Measurements from ENCODE around the gene CACNB4. TPM values are rescaled to one million over a fixed set of nuclear protein-coding genes. Genes with fewer than 3 reads are reported as not detected.
"Not testable (repeated sequence)": the region's sequence is repeated elsewhere in the genome, so short reads cannot be mapped to it uniquely, and the experiment has no call there.

The CACNB4 gene
- total RNA-seq, 1 experiment from 2014 or later = 0.79 TPM

DNA sequence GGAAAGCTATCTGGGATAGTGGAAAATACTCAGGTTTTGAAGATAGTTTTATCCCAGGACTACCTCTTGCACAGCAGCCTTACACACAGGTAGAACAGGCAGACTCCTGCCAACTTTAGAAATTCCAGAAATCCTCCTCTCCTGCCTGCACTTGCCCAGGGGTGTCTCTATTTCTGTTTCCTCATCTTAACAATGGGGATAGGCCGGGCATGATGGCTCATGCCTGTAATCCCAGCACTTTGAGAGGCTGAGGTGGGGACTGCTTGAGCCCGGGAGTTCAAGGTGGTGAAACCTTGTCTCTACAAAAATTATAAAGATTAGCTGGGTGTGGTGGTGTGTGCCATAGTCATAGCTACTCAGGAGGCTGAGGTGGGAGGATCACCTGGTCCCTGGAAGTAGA is 153.7 kb downstream of the CACNB4 start:
- DNase-seq (ENCODE audit: low spot score) = no peak

- no peak for DNase-seq (ENCODE audit: low spot score)
Observed at GRCh38 chr2:151943461-151943860, 155.4 kb downstream of the CACNB4 start.

DNA sequence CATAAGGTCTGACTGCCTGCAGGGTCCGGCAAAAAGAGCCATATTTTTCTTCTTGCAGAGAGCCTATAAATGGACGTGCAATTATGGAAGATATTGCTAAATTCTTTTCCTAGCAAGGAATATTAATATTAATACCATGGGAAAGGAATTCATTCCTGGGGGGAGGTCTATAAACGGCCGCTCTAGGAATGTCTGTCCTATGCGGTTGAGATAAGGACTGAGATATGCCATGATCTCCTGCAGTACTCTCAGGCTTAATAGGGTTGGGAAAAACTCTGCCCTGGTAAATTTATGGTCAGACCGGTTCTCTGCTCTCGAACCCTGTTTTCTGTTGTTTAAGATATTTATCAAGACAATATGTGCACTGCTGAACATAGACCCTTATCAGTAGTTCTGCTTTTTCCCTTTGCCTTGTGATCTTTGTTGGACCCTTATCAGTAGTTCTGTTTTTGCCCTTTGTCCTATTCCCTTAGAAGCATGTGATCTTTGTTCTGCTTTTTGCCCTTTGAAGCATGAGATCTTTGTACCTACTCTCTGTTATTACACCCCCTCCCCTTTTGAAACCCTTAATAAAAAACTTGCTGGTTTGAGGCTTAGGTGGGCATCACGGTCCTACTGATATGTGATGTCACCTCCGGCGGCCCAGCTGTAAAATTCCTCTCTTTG is 156.2 kb downstream of the CACNB4 start:
- not testable (repeated sequence) for DNase-seq (ENCODE audit: low spot score)

DNA sequence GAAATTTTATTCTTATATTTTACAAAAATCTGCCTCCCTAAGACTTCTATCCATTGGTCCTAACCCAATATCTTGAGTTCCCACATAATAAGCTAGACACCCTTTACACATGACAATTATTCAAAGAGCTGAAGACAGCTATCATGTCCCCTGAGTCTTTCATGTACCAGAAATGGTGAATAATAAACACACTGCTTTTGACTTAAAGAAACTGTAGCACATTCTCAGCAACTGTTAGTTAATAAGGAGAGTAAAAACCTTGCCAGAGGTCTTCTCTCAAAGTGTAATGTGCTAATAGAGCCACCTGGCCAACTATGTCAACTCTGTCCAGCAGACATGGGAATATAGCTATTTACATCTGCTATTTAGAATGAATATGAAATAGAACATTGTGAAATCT is 160.9 kb downstream of the CACNB4 start:
- no peak for DNase-seq (ENCODE audit: low spot score)

- DNase-seq (ENCODE audit: low spot score) = no peak
Observed at GRCh38 chr2:151936626-151937025, 162.2 kb downstream of the CACNB4 start.

- no peak for DNase-seq (ENCODE audit: low spot score)
Observed at GRCh38 chr2:151933266-151933804, 165.5 kb downstream of the CACNB4 start.

DNA sequence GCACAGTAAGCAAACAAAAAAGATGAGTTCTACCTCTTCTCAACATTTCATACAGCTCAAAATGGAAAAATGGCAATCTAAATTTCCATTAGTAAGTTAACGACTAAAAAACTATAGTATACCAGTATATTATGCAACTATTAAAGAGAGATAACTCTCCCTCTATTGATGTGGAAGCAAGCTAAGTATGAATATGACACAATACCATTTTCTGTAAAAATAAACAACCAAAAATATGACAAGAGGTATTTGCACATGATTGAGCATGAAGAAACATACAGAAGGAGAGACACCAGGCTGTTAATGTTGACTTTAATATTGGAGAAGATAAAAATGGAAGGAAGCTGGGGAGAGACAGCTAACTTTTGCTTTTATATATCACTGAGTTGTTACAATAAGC is 167.1 kb downstream of the CACNB4 start:
- no peak for DNase-seq (ENCODE audit: low spot score)

- DNase-seq (ENCODE audit: low spot score) = no peak
Observed at GRCh38 chr2:151931030-151931611, 167.7 kb downstream of the CACNB4 start.

DNA sequence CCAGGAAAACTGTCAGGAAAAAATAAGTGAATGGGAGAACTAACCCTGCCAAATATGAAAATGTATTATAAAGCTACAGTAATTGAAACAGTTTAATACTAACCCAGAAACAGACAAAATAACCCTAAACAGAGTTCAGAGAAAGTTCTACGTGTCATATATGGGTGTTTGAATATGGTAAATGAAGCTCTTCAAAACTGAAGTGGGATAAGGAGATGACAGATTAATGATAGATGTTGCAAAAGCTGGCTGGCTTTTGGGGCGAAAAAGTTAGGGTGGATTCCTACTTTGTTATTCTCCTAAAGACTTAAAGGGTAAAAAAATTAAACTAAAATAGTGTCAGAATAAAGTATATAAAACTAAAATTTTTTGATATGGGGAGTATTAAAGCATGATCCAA is 168.8 kb downstream of the CACNB4 start:
- DNase-seq (ENCODE audit: low spot score) = no peak

DNA sequence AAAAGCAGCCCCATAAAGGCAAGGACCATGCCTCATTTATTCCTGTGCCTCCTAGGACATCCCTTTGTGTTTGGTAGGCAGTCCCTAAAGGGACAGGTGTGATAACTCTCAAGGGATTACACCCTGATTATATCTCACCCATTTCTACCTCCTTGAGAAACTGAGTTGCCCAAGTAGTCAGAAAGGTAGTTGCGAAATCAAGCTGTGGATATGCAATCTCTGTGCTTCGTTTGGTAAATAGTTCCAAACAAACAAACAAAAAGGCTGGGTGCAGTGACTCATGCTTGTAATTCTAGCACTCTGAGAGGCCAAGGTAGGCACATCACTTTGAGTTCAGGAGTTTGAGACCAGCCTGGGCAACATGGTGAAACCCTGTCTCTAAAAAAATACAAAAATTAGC is 170.5 kb downstream of the CACNB4 start:
- peak; percentile 44 for DNase-seq (ENCODE audit: low spot score)

DNA sequence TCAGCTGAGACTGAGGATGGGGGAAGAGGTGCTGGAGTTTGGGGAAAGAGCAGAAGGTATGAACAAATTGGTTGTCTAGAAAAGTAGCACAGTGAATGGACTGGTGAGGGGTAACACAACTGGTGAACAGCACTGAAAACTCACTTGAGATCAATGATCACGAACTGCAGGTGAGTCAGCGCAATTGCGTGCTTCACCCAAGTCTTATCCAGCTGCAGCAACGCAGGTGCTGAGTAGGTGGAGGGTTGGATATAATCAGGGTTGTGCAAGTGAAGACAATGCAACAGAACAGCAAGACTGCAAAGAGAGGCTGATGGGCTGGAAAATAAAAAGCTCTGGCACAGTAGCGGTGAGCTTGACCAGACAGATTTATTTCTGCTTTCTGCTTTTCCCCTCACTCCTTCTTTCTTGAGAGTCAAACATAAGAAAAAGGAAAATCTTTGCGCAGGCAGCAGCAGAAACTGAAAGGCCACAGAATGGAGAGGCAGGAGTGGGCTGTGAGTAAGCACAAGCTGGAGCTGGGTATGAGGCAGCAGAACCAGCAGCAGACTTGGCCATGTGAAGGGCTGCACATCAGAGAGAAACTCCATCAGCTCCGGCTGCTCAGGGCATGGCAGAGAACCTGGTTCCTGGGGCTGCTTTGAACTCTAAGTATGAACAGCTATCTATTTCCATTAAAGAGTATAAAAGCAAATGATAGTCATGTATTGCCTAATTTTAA is 171.2 kb downstream of the CACNB4 start:
- no peak for DNase-seq (ENCODE audit: low spot score)

GRCh38 chr2:151922845-151923666 is 175.8 kb downstream of the CACNB4 start:
- peak; percentile 23 for DNase-seq (ENCODE audit: low spot score)

GRCh38 chr2:151919786-151920185 is 179.1 kb downstream of the CACNB4 start:
- DNase-seq (ENCODE audit: low spot score) = no peak

- no peak for DNase-seq (ENCODE audit: low spot score)
Observed at GRCh38 chr2:151918308-151918707, 180.5 kb downstream of the CACNB4 start.

- no peak for DNase-seq (ENCODE audit: low spot score)
Observed at GRCh38 chr2:151916632-151917031, 182.2 kb downstream of the CACNB4 start.

- not testable (repeated sequence) for DNase-seq (ENCODE audit: low spot score)
Observed at GRCh38 chr2:151915629-151916025, 183.2 kb downstream of the CACNB4 start.

DNA sequence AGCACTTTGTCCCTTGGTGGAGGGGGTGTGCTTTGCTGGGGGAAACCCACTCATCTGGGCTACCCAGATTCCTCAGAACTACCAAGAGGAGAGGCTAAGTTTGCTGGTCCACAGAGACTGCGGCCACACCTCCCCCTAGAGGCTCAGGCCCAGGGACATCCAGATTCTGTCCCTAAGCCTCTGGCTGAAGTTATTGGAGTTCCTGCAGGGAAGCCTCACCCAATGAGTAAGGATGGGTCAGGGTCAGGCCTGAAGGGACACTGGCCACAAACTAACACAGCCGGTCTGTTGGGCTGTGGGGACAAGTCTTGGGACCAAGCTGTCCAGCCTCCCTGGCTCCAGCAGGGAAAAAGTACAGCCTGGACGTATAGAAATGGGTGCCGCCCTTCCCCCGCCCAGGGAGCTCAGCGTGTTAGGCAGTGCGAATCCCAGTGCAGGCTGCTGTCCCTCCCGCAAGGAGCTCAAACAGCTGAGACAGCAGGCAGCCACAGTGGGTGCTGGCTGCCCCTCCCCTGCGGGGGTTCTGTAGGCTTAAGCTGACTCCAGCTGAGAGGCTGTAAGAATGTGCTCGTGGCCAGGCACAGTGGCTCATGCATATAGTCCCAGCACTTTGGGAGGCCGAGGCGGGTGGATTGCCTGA is 183.7 kb downstream of the CACNB4 start:
- no peak for DNase-seq (ENCODE audit: low spot score)

GRCh38 chr2:151908204-151908882 is 190.5 kb downstream of the CACNB4 start:
- no peak for DNase-seq (ENCODE audit: low spot score)

DNA sequence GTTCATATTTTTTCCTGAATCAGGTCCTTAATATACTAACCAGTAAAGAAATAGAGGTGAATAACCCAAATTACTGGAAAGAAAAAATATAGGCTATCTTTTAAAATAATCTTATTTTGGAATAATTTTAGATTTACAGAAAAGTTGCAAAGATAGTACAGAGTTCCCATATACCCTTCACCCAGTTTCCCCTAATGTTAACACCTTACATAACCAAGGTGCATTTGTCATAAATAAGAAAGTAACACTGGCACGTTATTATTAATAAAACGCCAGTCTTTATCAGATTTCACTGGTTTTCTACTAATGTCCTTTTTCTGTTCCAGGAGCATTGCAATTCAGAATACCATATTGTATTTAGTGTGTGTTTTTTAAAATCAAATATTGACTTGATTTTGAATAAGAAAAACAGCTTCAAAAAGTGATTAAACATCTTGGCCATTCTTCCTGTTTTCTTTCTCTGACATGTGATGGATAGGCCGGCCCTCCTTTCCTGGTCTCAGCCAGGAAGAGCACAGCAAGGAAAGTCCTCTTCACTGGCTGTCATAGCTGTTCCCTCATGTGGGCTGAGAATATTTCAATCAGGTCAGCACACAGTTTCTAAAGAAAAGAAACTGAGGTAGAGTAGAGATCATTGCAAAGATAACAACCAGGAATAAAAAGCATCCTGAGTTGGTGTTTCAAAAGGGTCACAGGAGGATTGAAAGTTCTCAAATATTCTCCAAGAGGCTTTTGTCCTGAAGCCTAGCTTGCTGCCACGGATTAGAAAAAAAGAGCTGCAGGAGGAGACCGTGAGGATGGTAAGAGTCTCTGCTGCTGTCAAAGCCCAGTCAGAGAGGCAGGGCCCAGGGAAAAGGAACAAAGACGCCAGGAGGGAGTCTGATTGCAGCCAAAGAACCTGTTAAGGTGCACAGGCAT is 191.3 kb downstream of the CACNB4 start:
- no peak for DNase-seq (ENCODE audit: low spot score)

GRCh38 chr2:151906633-151906998 is 192.2 kb downstream of the CACNB4 start:
- DNase-seq (ENCODE audit: low spot score) = no peak

Data from H4 (cell line).